ENCODE data around the gene GLI3.
A peak's percentile ranks its signal among the peaks of the same experiment; 100 is the strongest.

The GLI3 gene

DNA sequence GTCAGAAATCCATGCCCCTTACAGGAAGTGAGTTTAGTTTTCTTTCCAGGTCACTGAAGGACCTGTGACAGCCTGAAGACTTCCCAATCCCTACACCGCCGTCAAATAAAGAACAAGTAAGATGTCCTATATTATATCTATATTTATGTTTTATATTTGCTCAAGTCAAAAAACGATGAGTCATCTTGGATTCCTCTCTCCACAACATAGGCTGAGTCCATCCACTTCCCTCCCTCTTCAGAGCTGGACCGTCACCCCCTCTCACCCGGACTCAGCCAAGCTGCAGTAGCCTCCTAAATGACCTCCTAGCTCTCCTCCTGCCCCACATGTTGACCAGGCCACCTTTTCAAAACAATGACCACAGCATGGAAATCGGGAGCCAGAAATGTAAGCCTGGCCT, 53.5 kb downstream of the GLI3 start:
- TF ChIP-seq, protein P1, sequence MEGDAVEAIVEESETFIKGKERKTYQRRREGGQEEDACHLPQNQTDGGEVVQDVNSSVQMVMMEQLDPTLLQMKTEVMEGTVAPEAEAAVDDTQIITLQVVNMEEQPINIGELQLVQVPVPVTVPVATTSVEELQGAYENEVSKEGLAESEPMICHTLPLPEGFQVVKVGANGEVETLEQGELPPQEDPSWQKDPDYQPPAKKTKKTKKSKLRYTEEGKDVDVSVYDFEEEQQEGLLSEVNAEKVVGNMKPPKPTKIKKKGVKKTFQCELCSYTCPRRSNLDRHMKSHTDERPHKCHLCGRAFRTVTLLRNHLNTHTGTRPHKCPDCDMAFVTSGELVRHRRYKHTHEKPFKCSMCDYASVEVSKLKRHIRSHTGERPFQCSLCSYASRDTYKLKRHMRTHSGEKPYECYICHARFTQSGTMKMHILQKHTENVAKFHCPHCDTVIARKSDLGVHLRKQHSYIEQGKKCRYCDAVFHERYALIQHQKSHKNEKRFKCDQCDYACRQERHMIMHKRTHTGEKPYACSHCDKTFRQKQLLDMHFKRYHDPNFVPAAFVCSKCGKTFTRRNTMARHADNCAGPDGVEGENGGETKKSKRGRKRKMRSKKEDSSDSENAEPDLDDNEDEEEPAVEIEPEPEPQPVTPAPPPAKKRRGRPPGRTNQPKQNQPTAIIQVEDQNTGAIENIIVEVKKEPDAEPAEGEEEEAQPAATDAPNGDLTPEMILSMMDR (conservative IDR thresholded peaks at IDR 0.05; ENCODE audit: low read depth, low read length) = no peak
- H3K4me3 ChIP-seq (ENCODE audit: low read depth, low read length) = no peak overlapping the region
- DNase-seq (ENCODE audit: low read depth) = peak; percentile 50

- no peak for DNase-seq (ENCODE audit: low read depth)
- TF ChIP-seq, protein P1 (conservative IDR thresholded peaks at IDR 0.05; ENCODE audit: low read depth, low read length) = no peak
- no peak overlapping the region for H3K4me3 ChIP-seq (ENCODE audit: low read depth, low read length)
Measured at GRCh38 chr7:42181566-42181965, 55.4 kb downstream of the GLI3 start.

- no peak overlapping the region for H3K4me3 ChIP-seq (ENCODE audit: low read depth, low read length)
- DNase-seq (ENCODE audit: low read depth) = peak; percentile 44
- TF ChIP-seq, protein P1 (conservative IDR thresholded peaks at IDR 0.05; ENCODE audit: low read depth, low read length) = no peak
Measured at GRCh38 chr7:42180806-42181205, 56.2 kb downstream of the GLI3 start.

- no peak overlapping the region for H3K4me3 ChIP-seq (ENCODE audit: low read depth, low read length)
- DNase-seq (ENCODE audit: low read depth) = no peak
- TF ChIP-seq, protein P1 (conservative IDR thresholded peaks at IDR 0.05; ENCODE audit: low read depth, low read length) = no peak
Measured at GRCh38 chr7:42176724-42177101, 60.3 kb downstream of the GLI3 start.

GRCh38 chr7:42175834-42176723, 60.9 kb downstream of the GLI3 start:
- TF ChIP-seq, protein P1 (conservative IDR thresholded peaks at IDR 0.05; ENCODE audit: low read depth, low read length) = no peak
- H3K4me3 ChIP-seq (ENCODE audit: low read depth, low read length) = no peak overlapping the region
- DNase-seq (ENCODE audit: low read depth) = no peak

GRCh38 chr7:42174391-42174912, 62.6 kb downstream of the GLI3 start:
- no peak for DNase-seq (ENCODE audit: low read depth)
- TF ChIP-seq, protein P1 (conservative IDR thresholded peaks at IDR 0.05; ENCODE audit: low read depth, low read length) = no peak
- no peak overlapping the region for H3K4me3 ChIP-seq (ENCODE audit: low read depth, low read length)

DNA sequence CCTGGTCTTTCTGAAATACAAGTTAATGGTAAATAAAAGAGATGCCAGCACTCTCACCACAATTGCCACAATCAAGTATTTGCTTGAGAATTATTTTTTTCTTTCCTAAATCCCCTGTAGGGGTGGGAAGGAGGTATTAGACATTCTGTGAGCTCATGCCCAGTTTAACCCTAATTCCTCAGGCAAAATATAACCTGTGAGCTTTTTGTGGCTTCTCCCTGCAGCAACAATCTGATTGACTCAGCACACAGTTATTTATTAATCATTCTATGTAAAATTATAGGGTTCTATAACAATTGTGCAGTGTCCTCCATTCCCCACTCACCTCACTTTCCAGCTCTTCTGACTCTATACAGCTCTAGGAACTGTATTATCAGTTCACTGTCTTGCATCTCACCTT, 66.3 kb downstream of the GLI3 start:
- no peak overlapping the region for H3K4me3 ChIP-seq (ENCODE audit: low read depth, low read length)
- DNase-seq (ENCODE audit: low read depth) = no peak
- TF ChIP-seq, protein P1 (conservative IDR thresholded peaks at IDR 0.05; ENCODE audit: low read depth, low read length) = no peak

All from choroid plexus epithelial cell (primary cell).